HCT116 (cell line): ENCODE results near the gene G3BP1.

Experiments used
- CTCF ChIP-seq, 3 experiments: fragments of 200-600 bp in 1 of 3; sonication (generic) in 1 of 3; IDR thresholded peaks in 2 of 3; conservative IDR thresholded peaks in 1 of 3; 2 replicates each; pipeline ENCODE4 v1.5.1; 2012 to 2017; ENCODE audit warnings: low read depth in 2 of 3, low read length in 2 of 3, antibody characterized with exemption in 1 of 3, borderline replicate concordance in 1 of 3, control low read depth in 1 of 3, mild to moderate bottlenecking in 1 of 3, mixed read lengths in 1 of 3, mixed run types in 1 of 3, moderate library complexity in 1 of 3; ENCODE audit not compliant: insufficient read depth in 1 of 3
- JUND ChIP-seq: IDR thresholded peaks from 2 replicates; pipeline ENCODE4 v1.6.1; 2012
- ZBTB33 ChIP-seq: IDR thresholded peaks from 2 replicates; pipeline ENCODE4 v1.6.1; 2011; ENCODE audit warnings: mild to moderate bottlenecking, low read length, moderate library complexity; ENCODE audit not compliant: insufficient replicate concordance; ENCODE audit errors: extremely low read depth

GRCh38 chr5:151800532-151800931 lies 28.8 kb downstream of the G3BP1 start:
- TF ChIP-seq CTCF (IDR thresholded peaks at IDR 0.05 in 2 of 3, conservative IDR thresholded peaks at IDR 0.05 in 1 of 3; ENCODE audit: borderline replicate concordance in 1 of 3, insufficient read depth in 1 of 3, low read depth in 2 of 3, low read length in 2 of 3): no peak
- TF ChIP-seq ZBTB33: no peak
- TF ChIP-seq JUND: no peak
